Endothelial cell of umbilical vein (primary cell): Measurements from ENCODE around the gene TBC1D8. TPM values are rescaled to one million over a fixed set of nuclear protein-coding genes. Genes with fewer than 3 reads are reported as not detected.

Experiments used
- BruUV-seq: library from RNA; stranded (reverse); fragments of 400-500 nt; replicated peaks from 2 replicates; lab custom pipeline; 2021; lab: Mats Ljungman, UMichigan
- CTCF ChIA-PET: fragments of 300-600, 350-600 bp; sonication (Branson Sonifier 250); formaldehyde crosslinking; loops from one replicate; lab custom pipeline; 2021; ENCODE audit warnings: antibody characterized with exemption, inconsistent platforms; lab: Charles Lee
- POLR2A ChIA-PET: fragments of 300-600, 350-600 bp; sonication (Branson Sonifier 250); formaldehyde crosslinking; loops from one replicate; lab custom pipeline; 2021; ENCODE audit warnings: antibody characterized with exemption, inconsistent platforms; lab: Charles Lee
- DNase-seq: peaks from one replicate; pipeline ENCODE4 v3.0.0-alpha.2; 2011; ENCODE audit warnings: low read depth, low spot score
- FAIRE-seq: peaks from 2 replicates; lab custom pipeline; 2011; peaks lifted over from hg19 to GRCh38; lab: Jason Lieb, UNC
- H2AFZ ChIP-seq: 2 replicates; pipeline ENCODE4 v1.6.0; 2012; ENCODE audit warnings: low read depth, low read length, control low read depth, inconsistent platforms
- H3K27ac ChIP-seq: 2 replicates; pipeline ENCODE4 v1.5.1; 2011; ENCODE audit warnings: low read depth, mild to moderate bottlenecking, control low read depth, low read length, moderate library complexity; ENCODE audit not compliant: insufficient read depth
- H3K27me3 ChIP-seq, 2 experiments: 2 replicates each; pipeline versions ENCODE4 v1.6.0 to v1.6.1; 2011; ENCODE audit warnings: low read length in 2 of 2, mixed read lengths in 1 of 2; ENCODE audit not compliant: control insufficient read depth in 2 of 2, insufficient read depth in 2 of 2
- H3K36me3 ChIP-seq, 2 experiments: 2 replicates in 1 of 2; 3 replicates in 1 of 2; pipeline ENCODE4 v1.5.1; 2011; ENCODE audit warnings: low read length in 2 of 2, mild to moderate bottlenecking in 1 of 2, moderate library complexity in 1 of 2; ENCODE audit not compliant: control insufficient read depth in 2 of 2, insufficient read depth in 2 of 2; ENCODE audit errors: extremely low read depth in 1 of 2
- H3K4me1 ChIP-seq: 3 replicates; pipeline ENCODE4 v1.5.1; 2011; ENCODE audit warnings: mild to moderate bottlenecking, low read length; ENCODE audit not compliant: control insufficient read depth, insufficient read depth; ENCODE audit errors: extremely low read depth
- H3K4me2 ChIP-seq: 2 replicates; pipeline ENCODE4 v1.6.1; 2011; ENCODE audit warnings: low read length, control low read depth, mixed read lengths; ENCODE audit not compliant: insufficient read depth
- H3K4me3 ChIP-seq, 3 experiments: fragments of 200-600 bp in 1 of 3; sonication (generic), shearing (Covaris generic) in 1 of 3; replicated peaks in 1 of 3; 2 replicates each; pipeline ENCODE4 v1.5.1; 2011 to 2016; ENCODE audit warnings: control low read depth in 3 of 3, low read length in 3 of 3, mild to moderate bottlenecking in 2 of 3, inconsistent platforms in 1 of 3, low read depth in 1 of 3, moderate library complexity in 1 of 3; ENCODE audit not compliant: insufficient read depth in 1 of 3
- H3K79me2 ChIP-seq: 2 replicates; pipeline ENCODE4 v1.6.0; 2012; ENCODE audit warnings: low read length, inconsistent platforms; ENCODE audit not compliant: control insufficient read depth, insufficient read depth
- H3K9ac ChIP-seq: replicated peaks from 2 replicates; pipeline ENCODE3; 2011; ENCODE audit warnings: low read length, control low read depth; ENCODE audit not compliant: insufficient read depth; ENCODE audit errors: extremely low read depth
- H3K9me1 ChIP-seq: replicated peaks from 3 replicates; pipeline ENCODE4 v1.6.0; 2011; ENCODE audit warnings: mild to moderate bottlenecking, low read length; ENCODE audit not compliant: control insufficient read depth, insufficient read depth; ENCODE audit errors: extremely low read depth
- H3K9me3 ChIP-seq: replicated peaks from 2 replicates; pipeline ENCODE4 v1.5.1; 2012; ENCODE audit warnings: low read length, inconsistent platforms; ENCODE audit not compliant: control insufficient read depth, insufficient read depth
- H4K20me1 ChIP-seq: replicated peaks from 2 replicates; pipeline ENCODE3; 2011; ENCODE audit warnings: mild to moderate bottlenecking, low read length; ENCODE audit not compliant: control insufficient read depth, insufficient read depth; ENCODE audit errors: extremely low read depth
- EZH2 ChIP-seq: IDR thresholded peaks from 2 replicates; pipeline ENCODE4 v1.6.1; 2012; ENCODE audit warnings: borderline replicate concordance, low read depth, mild to moderate bottlenecking, moderate library complexity, low read length, inconsistent platforms; ENCODE audit not compliant: severe bottlenecking
- FOS ChIP-seq: IDR thresholded peaks from 2 replicates; pipeline ENCODE4 v1.6.1; 2011; ENCODE audit warnings: mild to moderate bottlenecking, low read length, moderate library complexity, borderline replicate concordance; ENCODE audit not compliant: insufficient read depth
- GATA2 ChIP-seq: IDR thresholded peaks from 2 replicates; pipeline ENCODE4 v1.7.0; 2011; ENCODE audit warnings: low read depth, mild to moderate bottlenecking, moderate library complexity, mixed read lengths, low read length; ENCODE audit not compliant: insufficient read length, insufficient read depth
- JUN ChIP-seq: IDR thresholded peaks from 2 replicates; pipeline ENCODE4 v1.6.1; 2011; ENCODE audit warnings: borderline replicate concordance, low read depth; ENCODE audit not compliant: insufficient read length, insufficient read depth
- MYC ChIP-seq: IDR thresholded peaks from one replicate; pipeline ENCODE4 v1.6.1; 2011; ENCODE audit warnings: mild to moderate bottlenecking, low read depth, low read length
- POLR2A ChIP-seq: IDR thresholded peaks from 2 replicates; pipeline ENCODE4 v1.6.1; 2012; ENCODE audit warnings: low read depth, mild to moderate bottlenecking, control low read depth, low read length
- POLR2AphosphoS5 ChIP-seq: IDR thresholded peaks from 2 replicates; pipeline ENCODE4 v1.6.1; 2012; ENCODE audit warnings: low read depth, mild to moderate bottlenecking, control low read depth, low read length, moderate library complexity; ENCODE audit not compliant: insufficient read depth
- dilution Hi-C: fragments of 300-500 bp; cut with MboI; formaldehyde crosslinking; loops from one replicate; pipeline ENCODE4 v1.15.0; 2019; ENCODE audit warnings: low sequenced_read_pairs; ENCODE audit not compliant: extremely low pct_ligation_motif_present
- intact Hi-C: fragments of 100-400 bp; cut with micrococcal nuclease; formaldehyde crosslinking; loops from one replicate; pipeline ENCODE4 v1.10.0; 2022
- polyA plus RNA-seq, 4 experiments: library from polyadenylated mRNA; depleted of rRNA in 3 of 4; stranded (reverse) in 3 of 4; unstranded in 1 of 4; fragments of >200 nt; gene quantifications; 2 replicates each; pipeline versions ENCODE4 v1.2.1 to v1.2.3, GENCODE V29; 2011 to 2012; ENCODE audit warnings: missing spikeins in 1 of 4
- total RNA-seq: library from RNA; stranded (reverse); gene quantifications from 2 replicates; pipeline ENCODE4 v1.2.3, GENCODE V29; 2021
- TF ChIP-seq, protein P1 (sequence below): IDR thresholded peaks from 2 replicates; pipeline ENCODE4 v1.6.1; 2011; ENCODE audit not compliant: insufficient read depth, insufficient read length
- TF ChIP-seq, protein P2 (sequence below), 2 donors: IDR thresholded peaks; 1 replicate in 1 of 2; 2 replicates in 1 of 2; pipeline ENCODE4 v1.5.1; 2011; ENCODE audit warnings: low read length in 2 of 2, mild to moderate bottlenecking in 2 of 2, moderate library complexity in 2 of 2, control low read depth in 1 of 2, inconsistent platforms in 1 of 2, low read depth in 1 of 2; ENCODE audit not compliant: insufficient read depth in 1 of 2; ENCODE audit errors: extremely low read depth in 1 of 2

Gene TBC1D8
- total and polyA plus RNA-seq, 2 donors (not counting 3 experiments of a cell fraction or from before 2014, with no cell fraction given) = 28.5 to 32.1 TPM

DNA sequence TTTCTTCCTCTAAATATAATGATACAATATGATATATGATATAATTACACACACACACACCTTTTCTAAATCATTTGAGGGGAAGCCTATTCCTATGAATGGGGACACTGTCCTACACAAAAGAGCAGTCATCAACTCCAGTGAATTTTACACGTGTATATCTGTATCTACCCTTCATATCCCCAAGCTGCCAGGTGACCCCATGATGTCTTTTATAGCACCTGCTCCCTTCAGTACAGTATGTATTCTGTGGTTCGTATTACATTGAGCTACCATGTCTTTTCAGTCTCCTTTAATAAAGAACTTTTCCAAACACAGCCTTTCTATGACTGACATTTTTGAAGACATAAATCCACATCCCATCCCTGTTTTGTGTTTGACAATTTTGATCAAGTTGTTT, 19.0 kb downstream of the TBC1D8 start:
- no TSS peak for BruUV-seq
- ChIA-PET POLR2A (no interaction called here), CTCF (no interaction called here)
- Histone ChIP-seq H3K4me3 (no peak overlapping the region), H3K9ac (no peak overlapping the region), H2AFZ (no peak overlapping the region), H3K4me2 (no peak overlapping the region), H3K9me1 (no peaks in the 10 kb centered on the region), H4K20me1 (no peaks in the 10 kb centered on the region), H3K79me2 (peaks cover 75% of the 10 kb centered on the region), H3K9me3 (no peaks in the 10 kb centered on the region), H3K36me3 (no peaks in the 10 kb centered on the region), H3K27me3 (no peaks in the 10 kb centered on the region), H3K27ac (no peak overlapping the region), H3K4me1 (peaks cover 9% of the 10 kb centered on the region)
- dilution Hi-C loops = no loop called here
- FAIRE-seq (no peak), DNase-seq (no peak)
- intact Hi-C loops = no loop called here
- TF ChIP-seq, protein P1, sequence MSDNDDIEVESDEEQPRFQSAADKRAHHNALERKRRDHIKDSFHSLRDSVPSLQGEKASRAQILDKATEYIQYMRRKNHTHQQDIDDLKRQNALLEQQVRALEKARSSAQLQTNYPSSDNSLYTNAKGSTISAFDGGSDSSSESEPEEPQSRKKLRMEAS = no peak
- TF ChIP-seq GATA2 (no peak), EZH2 (no peak), FOS (no peak), POLR2AphosphoS5 (no peak), JUN (no peak), POLR2A (no peak), MYC (no peak)
- TF ChIP-seq, protein P2, sequence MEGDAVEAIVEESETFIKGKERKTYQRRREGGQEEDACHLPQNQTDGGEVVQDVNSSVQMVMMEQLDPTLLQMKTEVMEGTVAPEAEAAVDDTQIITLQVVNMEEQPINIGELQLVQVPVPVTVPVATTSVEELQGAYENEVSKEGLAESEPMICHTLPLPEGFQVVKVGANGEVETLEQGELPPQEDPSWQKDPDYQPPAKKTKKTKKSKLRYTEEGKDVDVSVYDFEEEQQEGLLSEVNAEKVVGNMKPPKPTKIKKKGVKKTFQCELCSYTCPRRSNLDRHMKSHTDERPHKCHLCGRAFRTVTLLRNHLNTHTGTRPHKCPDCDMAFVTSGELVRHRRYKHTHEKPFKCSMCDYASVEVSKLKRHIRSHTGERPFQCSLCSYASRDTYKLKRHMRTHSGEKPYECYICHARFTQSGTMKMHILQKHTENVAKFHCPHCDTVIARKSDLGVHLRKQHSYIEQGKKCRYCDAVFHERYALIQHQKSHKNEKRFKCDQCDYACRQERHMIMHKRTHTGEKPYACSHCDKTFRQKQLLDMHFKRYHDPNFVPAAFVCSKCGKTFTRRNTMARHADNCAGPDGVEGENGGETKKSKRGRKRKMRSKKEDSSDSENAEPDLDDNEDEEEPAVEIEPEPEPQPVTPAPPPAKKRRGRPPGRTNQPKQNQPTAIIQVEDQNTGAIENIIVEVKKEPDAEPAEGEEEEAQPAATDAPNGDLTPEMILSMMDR (IDR thresholded peaks at IDR 0.05; ENCODE audit: extremely low read depth in 1 of 2, insufficient read depth in 1 of 2, low read depth in 1 of 2, low read length in 2 of 2) = no peak
